Left ventricle myocardium inferior (tissue), 1 donor: Measurements from ENCODE around the gene SPINK4. TPM values are rescaled to one million over a fixed set of nuclear protein-coding genes. Genes with fewer than 3 reads are reported as not detected.

Experiments
- DNase-seq: peaks from one replicate; pipeline ENCODE4 v3.0.0-alpha.2; 2020
- H3K27ac ChIP-seq: fragments of 200-600 bp; replicated peaks from 2 replicates; pipeline ENCODE4 v1.8.0; 2021
- H3K27me3 ChIP-seq: fragments of 200-600 bp; 2 replicates; pipeline ENCODE4 v1.8.0; 2021; ENCODE audit warnings: low read depth
- H3K36me3 ChIP-seq: fragments of 200-600 bp; 2 replicates; pipeline ENCODE4 v1.8.0; 2021
- H3K4me1 ChIP-seq: fragments of 200-600 bp; 2 replicates; pipeline ENCODE4 v1.8.0; 2021
- H3K4me3 ChIP-seq: fragments of 200-600 bp; 2 replicates; pipeline ENCODE4 v1.8.0; 2021; ENCODE audit warnings: mild to moderate bottlenecking, moderate library complexity
- H3K9me3 ChIP-seq: fragments of 200-600 bp; replicated peaks from 2 replicates; pipeline ENCODE4 v1.8.0; 2021
- intact Hi-C: fragments of 100-400 bp; cut with micrococcal nuclease; formaldehyde crosslinking; loops from one replicate; pipeline ENCODE4 v1.11.0; 2022
- total RNA-seq: library from RNA; stranded (reverse); fragmentation: NEBNext Ultra II Directional; extraction: Animal tissue kit (Norgen Biotek cat#: 25700); gene quantifications from one replicate; pipeline ENCODE4 v1.2.1, GENCODE V29; 2021
- TF ChIP-seq, protein P1 (sequence below): fragments of 200-600 bp; IDR thresholded peaks from 2 replicates; pipeline ENCODE4 v1.8.0; 2021; ENCODE audit warnings: antibody characterized with exemption, mild to moderate bottlenecking, borderline replicate concordance
- donor health status: DM: no; HTN: yes; CAD: no; lungs with severe emphysema.

The SPINK4 gene
- total RNA-seq, 1 donor from 2014 or later: not detected

DNA sequence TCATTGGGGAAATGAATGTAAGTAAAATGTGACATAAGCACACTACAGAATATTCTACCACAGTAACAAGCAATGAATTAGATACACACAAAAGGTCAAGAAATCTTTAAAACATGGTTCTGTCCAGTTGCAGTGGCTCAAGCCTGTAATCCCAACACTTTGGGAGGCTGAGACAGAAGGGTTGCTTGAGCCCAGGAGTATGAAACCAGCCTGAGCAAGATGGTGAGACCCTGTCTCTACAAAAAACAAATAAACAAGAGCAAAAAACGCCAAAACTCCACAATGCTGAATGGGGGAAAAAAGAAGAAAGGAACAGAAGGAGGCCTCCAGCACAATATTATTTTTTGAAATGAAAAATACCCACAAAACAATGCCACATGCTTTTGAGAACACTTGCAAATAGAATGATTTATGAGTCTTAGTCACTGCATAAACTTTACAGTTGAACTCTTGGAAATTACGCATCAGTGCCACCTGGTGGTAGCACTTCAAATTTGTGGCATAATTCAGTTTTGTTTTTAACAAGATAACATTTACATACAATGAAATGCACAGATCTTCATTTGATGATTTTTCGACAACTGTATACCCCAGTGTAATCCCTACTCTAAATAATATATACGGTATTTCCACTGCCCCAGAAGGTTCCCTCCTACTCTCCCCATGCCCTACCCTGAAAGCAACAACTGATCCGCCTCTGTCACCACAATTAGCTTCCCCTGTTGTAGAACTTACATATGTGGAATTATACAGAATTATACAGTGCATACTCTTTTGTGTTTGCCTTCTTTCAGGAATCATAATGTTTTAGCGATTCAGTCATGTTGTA is 14.4 kb upstream of the SPINK4 start:
- no peak overlapping the region for H3K27ac ChIP-seq

DNA sequence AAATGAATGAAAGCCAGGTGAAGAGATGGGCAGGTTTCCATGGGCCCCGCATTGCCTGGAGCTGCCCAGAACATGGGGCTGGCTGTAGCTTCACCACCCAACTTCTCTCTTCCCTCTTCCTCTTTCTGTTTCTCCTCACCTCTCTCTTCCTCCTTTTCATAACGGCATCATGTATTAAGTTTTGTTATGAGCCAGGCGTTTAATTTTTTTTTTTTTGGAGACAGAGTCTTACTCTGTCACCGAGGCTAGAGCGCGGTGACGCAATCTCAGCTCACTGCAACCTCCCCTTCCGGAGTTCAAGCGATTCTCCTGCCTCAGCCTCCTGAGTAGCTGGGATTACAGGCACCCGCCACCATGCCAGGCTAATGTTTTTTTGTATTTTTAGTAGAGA is 13.0 kb upstream of the SPINK4 start:
- peak; percentile 31 for DNase-seq
- intact Hi-C loops: loop anchor here (2.0 kb wide), 1 partner anchor 146 kb away; no protein-coding TSS in a partner anchor
- Histone ChIP-seq H3K27ac (no peak overlapping the region), H3K36me3 (no peaks in the 10 kb centered on the region), H3K27me3 (no peaks in the 10 kb centered on the region), H3K4me1 (peaks cover 4% of the 10 kb centered on the region), H3K9me3 (no peaks in the 10 kb centered on the region), H3K4me3 (no peak overlapping the region)
- TF ChIP-seq, protein P1, sequence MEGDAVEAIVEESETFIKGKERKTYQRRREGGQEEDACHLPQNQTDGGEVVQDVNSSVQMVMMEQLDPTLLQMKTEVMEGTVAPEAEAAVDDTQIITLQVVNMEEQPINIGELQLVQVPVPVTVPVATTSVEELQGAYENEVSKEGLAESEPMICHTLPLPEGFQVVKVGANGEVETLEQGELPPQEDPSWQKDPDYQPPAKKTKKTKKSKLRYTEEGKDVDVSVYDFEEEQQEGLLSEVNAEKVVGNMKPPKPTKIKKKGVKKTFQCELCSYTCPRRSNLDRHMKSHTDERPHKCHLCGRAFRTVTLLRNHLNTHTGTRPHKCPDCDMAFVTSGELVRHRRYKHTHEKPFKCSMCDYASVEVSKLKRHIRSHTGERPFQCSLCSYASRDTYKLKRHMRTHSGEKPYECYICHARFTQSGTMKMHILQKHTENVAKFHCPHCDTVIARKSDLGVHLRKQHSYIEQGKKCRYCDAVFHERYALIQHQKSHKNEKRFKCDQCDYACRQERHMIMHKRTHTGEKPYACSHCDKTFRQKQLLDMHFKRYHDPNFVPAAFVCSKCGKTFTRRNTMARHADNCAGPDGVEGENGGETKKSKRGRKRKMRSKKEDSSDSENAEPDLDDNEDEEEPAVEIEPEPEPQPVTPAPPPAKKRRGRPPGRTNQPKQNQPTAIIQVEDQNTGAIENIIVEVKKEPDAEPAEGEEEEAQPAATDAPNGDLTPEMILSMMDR: no peak

More for the DNA sequence above, 14.4 kb upstream of the SPINK4 start:
- Histone ChIP-seq H3K27me3 (no peaks in the 10 kb centered on the region), H3K4me3 (no peak overlapping the region), H3K36me3 (no peaks in the 10 kb centered on the region), H3K4me1 (peaks cover 4% of the 10 kb centered on the region), H3K9me3 (no peaks in the 10 kb centered on the region)
- TF ChIP-seq, protein P1: peak; percentile 83
- DNase-seq: no peak
- intact Hi-C loops: loop anchor here (2.0 kb wide), 1 partner anchor 145 kb away; no protein-coding TSS in a partner anchor

DNA sequence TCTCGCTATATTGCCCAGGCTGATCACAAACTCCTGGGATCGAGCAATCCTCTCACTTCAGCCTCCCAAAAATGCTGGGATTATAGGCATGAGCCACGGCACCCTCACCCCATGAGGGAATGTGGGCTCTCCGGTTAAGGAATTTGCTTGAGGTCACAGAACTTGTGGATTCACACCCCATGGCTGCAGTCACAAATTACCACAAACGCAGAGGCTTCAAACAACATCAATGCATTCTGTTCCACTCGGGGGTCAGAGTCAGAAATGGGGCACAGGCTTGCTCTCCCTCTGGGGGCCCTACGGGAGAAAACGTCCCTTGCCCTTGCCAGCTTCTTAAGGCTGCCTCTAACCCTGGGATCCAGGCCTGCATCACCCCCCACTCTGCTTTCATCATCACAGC is 12.2 kb upstream of the SPINK4 start:
- DNase-seq: no peak
- H3K27ac ChIP-seq: no peak overlapping the region
- no peaks in the 10 kb centered on the region for H3K9me3 ChIP-seq
- H3K4me3 ChIP-seq: no peak overlapping the region
- H3K4me1 ChIP-seq: peaks cover 4% of the 10 kb centered on the region
- no peaks in the 10 kb centered on the region for H3K27me3 ChIP-seq
- H3K36me3 ChIP-seq: no peaks in the 10 kb centered on the region
- TF ChIP-seq, protein P1: no peak
- intact Hi-C loops: loop anchor here (2.0 kb wide), 1 partner anchor 147 kb away; no protein-coding TSS in a partner anchor

DNA sequence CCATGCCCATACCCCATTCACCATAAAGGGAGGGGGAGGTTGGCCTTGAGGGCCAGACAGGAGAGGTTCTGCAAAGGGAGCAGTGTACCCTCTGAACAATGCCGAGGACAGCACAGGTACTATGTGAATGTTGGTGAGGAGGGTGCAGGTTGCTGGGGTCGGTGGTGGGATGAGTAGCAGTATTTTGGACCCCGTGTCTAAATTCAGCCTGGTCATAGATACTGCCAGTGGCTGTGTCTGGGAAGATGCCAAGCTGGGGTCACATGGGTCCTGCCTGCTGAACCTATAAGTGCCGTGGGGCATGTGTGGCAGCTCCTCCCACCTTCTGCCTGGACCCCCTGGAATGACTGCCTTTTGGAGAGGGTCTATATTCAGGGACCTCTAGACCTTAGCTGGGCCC is 11.4 kb upstream of the SPINK4 start:
- Histone ChIP-seq H3K27me3 (peaks cover 2% of the 10 kb centered on the region), H3K27ac (no peak overlapping the region), H3K4me3 (no peak overlapping the region), H3K4me1 (peaks cover 4% of the 10 kb centered on the region), H3K36me3 (no peaks in the 10 kb centered on the region), H3K9me3 (no peaks in the 10 kb centered on the region)
- no peak for DNase-seq
- intact Hi-C loops: no loop called here
- TF ChIP-seq, protein P1: no peak

DNA sequence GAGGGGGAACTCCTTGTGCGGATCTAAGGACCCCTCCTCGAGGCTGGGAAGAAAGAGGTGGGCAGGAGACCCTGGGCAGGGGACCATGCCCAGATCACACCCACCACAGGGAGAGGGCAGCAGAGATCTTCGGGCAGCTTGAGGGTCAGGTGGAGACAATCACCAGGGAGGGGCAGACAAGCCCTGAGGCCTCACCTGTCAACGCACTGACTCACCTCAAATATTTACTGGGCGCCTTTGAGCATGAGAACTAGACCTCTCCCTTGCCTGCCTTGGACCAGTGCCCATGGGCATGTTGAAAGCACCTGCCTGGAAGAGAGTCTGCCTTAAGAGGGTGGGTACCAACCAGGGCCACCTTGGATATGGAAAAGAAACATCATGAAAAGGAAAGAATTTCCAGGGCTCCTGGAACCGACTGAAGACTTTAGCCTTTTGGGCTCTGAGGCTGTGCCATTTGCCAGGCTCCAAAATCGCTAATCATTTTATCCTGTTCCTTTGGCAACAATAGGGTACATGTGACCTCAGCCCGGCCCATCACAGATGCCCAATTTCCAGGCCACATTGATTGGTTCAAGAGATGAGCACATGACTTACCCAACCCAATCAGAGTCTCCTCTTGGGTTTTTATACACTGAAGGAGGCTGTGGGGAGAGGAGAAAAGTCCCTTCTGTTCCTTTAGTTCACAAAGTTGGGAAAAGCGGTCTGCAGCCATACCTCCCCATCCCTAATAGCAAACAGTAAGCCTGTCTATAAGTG is 10.4 kb upstream of the SPINK4 start:
- peaks cover 4% of the 10 kb centered on the region for H3K27me3 ChIP-seq
- H3K4me3 ChIP-seq: no peak overlapping the region
- no peaks in the 10 kb centered on the region for H3K9me3 ChIP-seq
- H3K27ac ChIP-seq: no peak overlapping the region
- TF ChIP-seq, protein P1: no peak
- DNase-seq: no peak
- H3K4me1 ChIP-seq: peaks cover 4% of the 10 kb centered on the region
- H3K36me3 ChIP-seq: no peaks in the 10 kb centered on the region
- intact Hi-C loops: no loop called here
